ENCODE measurements around the gene C17orf67.

Gene C17orf67

DNA sequence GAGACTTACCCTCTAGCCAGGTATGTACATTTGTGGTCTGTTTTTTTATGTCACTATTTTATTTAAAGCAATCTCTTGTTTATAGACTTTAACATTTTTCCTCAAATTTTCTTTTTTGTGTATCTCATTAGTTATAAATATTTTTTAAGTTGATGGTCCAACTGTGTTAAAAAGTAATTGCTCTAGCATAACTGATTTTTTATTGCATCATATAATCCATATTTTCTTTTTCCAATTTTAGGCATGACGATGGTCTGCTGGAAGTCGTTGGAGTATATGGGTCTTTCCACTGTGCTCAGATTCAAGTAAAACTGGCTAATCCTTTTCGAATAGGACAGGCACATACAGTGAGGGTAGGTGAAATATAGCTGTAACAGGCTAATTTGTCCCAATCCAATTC, 28.2 kb upstream of the C17orf67 start:
- no peaks in the 10 kb centered on the region; the same call in 1 of the 2 replicates for H3K36me3 ChIP-seq (ENCODE audit: insufficient read depth)
- H3K27ac ChIP-seq: no peak overlapping the region
- H3K4me2 ChIP-seq: no peak overlapping the region
- TF ChIP-seq, protein P1, sequence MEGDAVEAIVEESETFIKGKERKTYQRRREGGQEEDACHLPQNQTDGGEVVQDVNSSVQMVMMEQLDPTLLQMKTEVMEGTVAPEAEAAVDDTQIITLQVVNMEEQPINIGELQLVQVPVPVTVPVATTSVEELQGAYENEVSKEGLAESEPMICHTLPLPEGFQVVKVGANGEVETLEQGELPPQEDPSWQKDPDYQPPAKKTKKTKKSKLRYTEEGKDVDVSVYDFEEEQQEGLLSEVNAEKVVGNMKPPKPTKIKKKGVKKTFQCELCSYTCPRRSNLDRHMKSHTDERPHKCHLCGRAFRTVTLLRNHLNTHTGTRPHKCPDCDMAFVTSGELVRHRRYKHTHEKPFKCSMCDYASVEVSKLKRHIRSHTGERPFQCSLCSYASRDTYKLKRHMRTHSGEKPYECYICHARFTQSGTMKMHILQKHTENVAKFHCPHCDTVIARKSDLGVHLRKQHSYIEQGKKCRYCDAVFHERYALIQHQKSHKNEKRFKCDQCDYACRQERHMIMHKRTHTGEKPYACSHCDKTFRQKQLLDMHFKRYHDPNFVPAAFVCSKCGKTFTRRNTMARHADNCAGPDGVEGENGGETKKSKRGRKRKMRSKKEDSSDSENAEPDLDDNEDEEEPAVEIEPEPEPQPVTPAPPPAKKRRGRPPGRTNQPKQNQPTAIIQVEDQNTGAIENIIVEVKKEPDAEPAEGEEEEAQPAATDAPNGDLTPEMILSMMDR (conservative IDR thresholded peaks at IDR 0.05; ENCODE audit: low read depth, low read length): no peak
- no peak overlapping the region for H3K4me3 ChIP-seq (IDR thresholded peaks at IDR 0.05; ENCODE audit: insufficient read depth, low read depth, low read length)
- no peak overlapping the region for H3K9ac ChIP-seq
- H2AFZ ChIP-seq (ENCODE audit: low read depth): no peak overlapping the region
- no peaks in the 10 kb centered on the region for H3K27me3 ChIP-seq (ENCODE audit: insufficient read depth, low read depth)
- H3K79me2 ChIP-seq (ENCODE audit: insufficient read depth, low read depth): no peaks in the 10 kb centered on the region
- no peaks in the 10 kb centered on the region for H4K20me1 ChIP-seq (ENCODE audit: insufficient read depth)
- H3K4me1 ChIP-seq (ENCODE audit: low read depth, poor library complexity, severe bottlenecking): no peaks in the 10 kb centered on the region

- TF ChIP-seq, protein P1 (conservative IDR thresholded peaks at IDR 0.05; ENCODE audit: low read depth, low read length): no peak
- Histone ChIP-seq H3K79me2 (ENCODE audit: insufficient read depth, low read depth) (no peaks in the 10 kb centered on the region), H3K27me3 (ENCODE audit: insufficient read depth, low read depth) (no peaks in the 10 kb centered on the region), H3K9ac (no peak overlapping the region), H4K20me1 (ENCODE audit: insufficient read depth) (no peaks in the 10 kb centered on the region; the same call in 1 of the 2 replicates), H3K4me2 (no peak overlapping the region), H2AFZ (ENCODE audit: low read depth) (no peak overlapping the region), H3K4me3 (IDR thresholded peaks at IDR 0.05; ENCODE audit: insufficient read depth, low read depth, low read length) (no peak overlapping the region), H3K36me3 (ENCODE audit: insufficient read depth) (no peaks in the 10 kb centered on the region), H3K27ac (no peak overlapping the region), H3K4me1 (ENCODE audit: low read depth, poor library complexity, severe bottlenecking) (no peaks in the 10 kb centered on the region)
These were observed 17.3 kb upstream of the C17orf67 start for GRCh38 chr17:56851008-56851407.

DNA sequence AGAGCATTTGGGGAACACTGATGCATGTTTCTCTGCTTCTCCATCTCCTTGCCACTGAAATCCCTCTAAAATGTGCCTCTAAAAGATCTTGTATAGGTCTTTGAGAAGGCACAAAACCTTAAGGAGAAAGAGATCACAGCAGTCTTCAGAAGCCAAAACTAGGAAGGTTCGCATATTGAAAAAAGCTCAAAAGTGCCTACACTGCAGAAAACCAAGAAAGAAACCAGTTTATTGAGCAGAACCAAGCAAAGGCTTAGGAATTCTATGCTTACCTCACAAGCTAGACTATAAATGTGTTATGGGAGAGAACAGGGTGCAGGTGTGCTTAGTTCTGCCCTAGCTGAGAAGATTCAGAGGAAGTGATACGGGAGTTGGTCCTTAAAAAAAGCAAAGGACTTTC, 16.9 kb upstream of the C17orf67 start:
- H3K27me3 ChIP-seq (ENCODE audit: insufficient read depth, low read depth): no peaks in the 10 kb centered on the region
- H2AFZ ChIP-seq (ENCODE audit: low read depth): no peak overlapping the region
- H3K79me2 ChIP-seq (ENCODE audit: insufficient read depth, low read depth): no peaks in the 10 kb centered on the region
- H3K9ac ChIP-seq: no peak overlapping the region
- H3K4me3 ChIP-seq (IDR thresholded peaks at IDR 0.05; ENCODE audit: insufficient read depth, low read depth, low read length): no peak overlapping the region
- H3K4me2 ChIP-seq: no peak overlapping the region
- H3K4me1 ChIP-seq (ENCODE audit: low read depth, poor library complexity, severe bottlenecking): no peaks in the 10 kb centered on the region
- no peak overlapping the region for H3K27ac ChIP-seq
- no peaks in the 10 kb centered on the region; the same call in 1 of the 2 replicates for H4K20me1 ChIP-seq (ENCODE audit: insufficient read depth)
- H3K36me3 ChIP-seq (ENCODE audit: insufficient read depth): no peaks in the 10 kb centered on the region
- TF ChIP-seq, protein P1 (conservative IDR thresholded peaks at IDR 0.05; ENCODE audit: low read depth, low read length): no peak

GRCh38 chr17:56849131-56849530, 15.4 kb upstream of the C17orf67 start:
- Histone ChIP-seq H3K79me2 (ENCODE audit: insufficient read depth, low read depth) (no peaks in the 10 kb centered on the region), H3K27me3 (ENCODE audit: insufficient read depth, low read depth) (no peaks in the 10 kb centered on the region), H3K4me1 (ENCODE audit: low read depth, poor library complexity, severe bottlenecking) (no peaks in the 10 kb centered on the region), H2AFZ (ENCODE audit: low read depth) (no peak overlapping the region), H4K20me1 (ENCODE audit: insufficient read depth) (no peaks in the 10 kb centered on the region; the same call in 1 of the 2 replicates), H3K9ac (no peak overlapping the region), H3K36me3 (ENCODE audit: insufficient read depth) (no peaks in the 10 kb centered on the region), H3K27ac (no peak overlapping the region), H3K4me3 (IDR thresholded peaks at IDR 0.05; ENCODE audit: insufficient read depth, low read depth, low read length) (no peak overlapping the region), H3K4me2 (no peak overlapping the region)
- TF ChIP-seq, protein P1 (conservative IDR thresholded peaks at IDR 0.05; ENCODE audit: low read depth, low read length): no peak
